SK-N-SH (cell line): ENCODE data around the gene RND2. TPM values are rescaled to one million over a fixed set of nuclear protein-coding genes. Genes with fewer than 3 reads are reported as not detected.

Experiments used
- CTCF ChIA-PET: fragments of 300-600, 350-600 bp; formaldehyde crosslinking; extraction: SDS; loops from one replicate; lab custom pipeline; 2021; lab: Yijun Ruan, JAX
- POLR2A ChIA-PET: fragments of 350-600 bp; sonication (Branson Sonifier 250); formaldehyde crosslinking; extraction: SDS; loops from one replicate; lab custom pipeline; 2020; ENCODE audit warnings: antibody characterized with exemption, inconsistent platforms; lab: Yijun Ruan, JAX
- DNase-seq: peaks from one replicate; pipeline ENCODE4 v3.0.0; 2012
- H2AFZ ChIP-seq: fragments of 200-600 bp; sonication (generic); 2 replicates; pipeline ENCODE4 v1.8.1; 2016; ENCODE audit warnings: antibody characterized with exemption, mild to moderate bottlenecking, low read depth
- H3F3A ChIP-seq: fragments of 200-600 bp; sonication (generic); replicated peaks from 2 replicates; pipeline ENCODE3; 2016; ENCODE audit warnings: antibody characterized with exemption, mild to moderate bottlenecking; ENCODE audit not compliant: insufficient read depth
- H3K27ac ChIP-seq, 2 experiments: fragments of 200-500 bp in 1 of 2; fragments of 200-600 bp in 1 of 2; sonication (Bioruptor generic) in 1 of 2; sonication (generic), shearing (Covaris generic) in 1 of 2; 2 replicates each; pipeline versions ENCODE4 v1.5.1 to v1.6.1; 2014 to 2016; ENCODE audit warnings: low read depth in 2 of 2, inconsistent platforms in 1 of 2, low read length in 1 of 2, mild to moderate bottlenecking in 1 of 2, mixed read lengths in 1 of 2
- H3K27me3 ChIP-seq: fragments of 200-600 bp; sonication (generic), shearing (Covaris generic); 2 replicates; pipeline ENCODE4 v1.6.1; 2016; ENCODE audit warnings: mixed run types; ENCODE audit not compliant: insufficient read depth
- H3K36me3 ChIP-seq, 2 experiments: fragments of 200-500 bp in 1 of 2; fragments of 200-600 bp in 1 of 2; sonication (Bioruptor generic) in 1 of 2; sonication (generic) in 1 of 2; replicated peaks in 1 of 2; 2 replicates each; pipeline versions ENCODE3 to v1.5.1; 2014 to 2016; ENCODE audit warnings: low read length in 1 of 2, mild to moderate bottlenecking in 1 of 2; ENCODE audit not compliant: insufficient read depth in 2 of 2, control insufficient read depth in 1 of 2
- H3K4me1 ChIP-seq, 2 experiments: fragments of 200-500 bp in 1 of 2; fragments of 200-600 bp in 1 of 2; sonication (Bioruptor generic) in 1 of 2; sonication (generic), shearing (Covaris generic) in 1 of 2; 2 replicates each; pipeline versions ENCODE4 v1.5.1 to v1.6.1; 2014 to 2016; ENCODE audit warnings: low read depth in 1 of 2, low read length in 1 of 2, mixed run types in 1 of 2; ENCODE audit not compliant: insufficient read depth in 2 of 2, control insufficient read depth in 1 of 2
- H3K4me2 ChIP-seq: fragments of 200-600 bp; sonication (generic), shearing (Covaris generic); 2 replicates; pipeline ENCODE4 v1.6.1; 2017; ENCODE audit warnings: mixed run types
- H3K4me3 ChIP-seq, 2 experiments: fragments of 200-500 bp in 1 of 2; fragments of 200-600 bp in 1 of 2; sonication (Bioruptor generic) in 1 of 2; sonication (generic), shearing (Covaris generic) in 1 of 2; 2 replicates each; pipeline versions ENCODE4 v1.5.1 to v1.8.1; 2014 to 2016; ENCODE audit warnings: low read depth in 2 of 2, inconsistent platforms in 1 of 2, low read length in 1 of 2, mild to moderate bottlenecking in 1 of 2, mixed read lengths in 1 of 2, moderate library complexity in 1 of 2
- H3K79me2 ChIP-seq: fragments of 200-600 bp; sonication (generic); 2 replicates; pipeline ENCODE4 v1.8.1; 2017; ENCODE audit warnings: mild to moderate bottlenecking; ENCODE audit not compliant: insufficient read depth
- H3K9ac ChIP-seq: fragments of 200-600 bp; sonication (generic); 2 replicates; pipeline ENCODE4 v1.6.1; 2017; ENCODE audit warnings: mixed run types
- H3K9me2 ChIP-seq: fragments of 200-600 bp; sonication (generic); 2 replicates; pipeline ENCODE4 v1.6.1; 2017; ENCODE audit warnings: mixed run types
- H3K9me3 ChIP-seq: fragments of 200-600 bp; sonication (generic); 2 replicates; pipeline ENCODE4 v1.6.1; 2017; ENCODE audit warnings: mixed run types, mild to moderate bottlenecking, moderate library complexity
- H4K20me1 ChIP-seq: fragments of 200-600 bp; sonication (generic); 2 replicates; pipeline ENCODE4 v1.6.1; 2017; ENCODE audit warnings: mild to moderate bottlenecking, mixed run types; ENCODE audit not compliant: insufficient read depth
- EP300 ChIP-seq, 2 experiments: IDR thresholded peaks; 2 replicates each; pipeline versions ENCODE4 v1.4.0 to v1.6.1; 2012; ENCODE audit warnings: borderline replicate concordance in 1 of 2, low read depth in 1 of 2, low read length in 1 of 2
- EZH2phosphoT487 ChIP-seq: fragments of 200-600 bp; sonication (generic); IDR thresholded peaks from 2 replicates; pipeline ENCODE4 v1.6.1; 2017; ENCODE audit warnings: low read depth, mixed run types, mild to moderate bottlenecking, antibody characterized with exemption, moderate library complexity, borderline replicate concordance
- FOSL2 ChIP-seq: IDR thresholded peaks from 2 replicates; pipeline ENCODE4 v1.4.0; 2012; ENCODE audit warnings: low read depth, mild to moderate bottlenecking, moderate library complexity, borderline replicate concordance
- FOXJ3 ChIP-seq: sonication (generic); formaldehyde crosslinking; IDR thresholded peaks from 2 replicates; pipeline ENCODE4 v1.5.1; 2020; ENCODE audit warnings: mild to moderate bottlenecking, missing genetic modification reagents
- FOXM1 ChIP-seq: IDR thresholded peaks from 2 replicates; pipeline ENCODE4 v1.4.0; 2012; ENCODE audit warnings: low read depth, mild to moderate bottlenecking
- GATA2 ChIP-seq: sonication (generic); formaldehyde crosslinking; IDR thresholded peaks from 2 replicates; pipeline ENCODE4 v1.5.0; 2020; ENCODE audit warnings: mild to moderate bottlenecking, missing genetic modification reagents
- IRF3 ChIP-seq: fragments of 150-350 bp; IDR thresholded peaks from 2 replicates; pipeline ENCODE4 v1.6.1; 2016; ENCODE audit warnings: mild to moderate bottlenecking, low read depth, low read length
- JUND ChIP-seq: IDR thresholded peaks from 2 replicates; pipeline ENCODE4 v1.4.0; 2012
- MAX ChIP-seq: IDR thresholded peaks from 2 replicates; pipeline ENCODE4 v1.4.0; 2012; ENCODE audit warnings: low read depth
- MXI1 ChIP-seq: IDR thresholded peaks from 2 replicates; pipeline ENCODE4 v1.6.1; 2012; ENCODE audit warnings: mild to moderate bottlenecking, low read depth, low read length, improper control_type of control experiment
- POLR2AphosphoS5 ChIP-seq: IDR thresholded peaks from 2 replicates; pipeline ENCODE4 v1.6.1; 2012; ENCODE audit warnings: low read depth, low read length
- REST ChIP-seq: IDR thresholded peaks from 2 replicates; pipeline ENCODE4 v1.6.1; 2012; ENCODE audit warnings: mild to moderate bottlenecking, low read depth, low read length, moderate library complexity
- TAF1 ChIP-seq: IDR thresholded peaks from 2 replicates; pipeline ENCODE4 v1.6.1; 2012; ENCODE audit warnings: low read depth, mild to moderate bottlenecking, low read length, moderate library complexity, borderline replicate concordance
- TCF12 ChIP-seq: IDR thresholded peaks from 2 replicates; pipeline ENCODE4 v1.4.0; 2012
- TEAD4 ChIP-seq: IDR thresholded peaks from 2 replicates; pipeline ENCODE4 v1.4.0; 2012; ENCODE audit warnings: mild to moderate bottlenecking, borderline replicate concordance; ENCODE audit not compliant: insufficient read depth
- WGBS: methylation state at CpG from one replicate; pipeline ENCODE4 v1.1.6; 2017; ENCODE audit warnings: low lambda C conversion rate; 5-methylcytosine and 5-hydroxymethylcytosine counted together
- polyA plus RNA-seq, 3 experiments: library from polyadenylated mRNA; depleted of rRNA; stranded (reverse); fragments of >200 nt; gene quantifications; 2 replicates each; pipeline ENCODE4 v1.2.3, GENCODE V29; 2012
- TF ChIP-seq, protein P1 (sequence below): IDR thresholded peaks from 2 replicates; pipeline ENCODE4; 2012

The RND2 gene
- polyA plus RNA-seq, 1 of the 3 experiments (the other 2 are of a cell fraction) = 8.9 TPM

- Histone ChIP-seq H3F3A (peaks cover 2% of the 10 kb centered on the region), H3K9me2 (no peaks in the 10 kb centered on the region), H3K9me3 (no peaks in the 10 kb centered on the region), H3K4me1 (no peaks in the 10 kb centered on the region; a peak in 1 of 4 replicates), H3K27ac (no peak overlapping the region), H3K36me3 (peaks cover 3 to 17% of the 10 kb centered on the region in 2 experiments), H3K4me3 (no peak overlapping the region), H2AFZ (no peak overlapping the region), H3K27me3 (no peaks in the 10 kb centered on the region), H3K4me2 (no peak overlapping the region), H4K20me1 (no peaks in the 10 kb centered on the region), H3K9ac (no peak overlapping the region), H3K79me2 (no peaks in the 10 kb centered on the region)
- TF ChIP-seq, protein P1, sequence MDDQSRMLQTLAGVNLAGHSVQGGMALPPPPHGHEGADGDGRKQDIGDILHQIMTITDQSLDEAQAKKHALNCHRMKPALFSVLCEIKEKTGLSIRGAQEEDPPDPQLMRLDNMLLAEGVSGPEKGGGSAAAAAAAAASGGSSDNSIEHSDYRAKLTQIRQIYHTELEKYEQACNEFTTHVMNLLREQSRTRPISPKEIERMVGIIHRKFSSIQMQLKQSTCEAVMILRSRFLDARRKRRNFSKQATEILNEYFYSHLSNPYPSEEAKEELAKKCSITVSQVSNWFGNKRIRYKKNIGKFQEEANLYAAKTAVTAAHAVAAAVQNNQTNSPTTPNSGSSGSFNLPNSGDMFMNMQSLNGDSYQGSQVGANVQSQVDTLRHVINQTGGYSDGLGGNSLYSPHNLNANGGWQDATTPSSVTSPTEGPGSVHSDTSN = no peak
- TF ChIP-seq MXI1 (no peak), TAF1 (no peak), IRF3 (no peak), MAX (no peak), FOXM1 (no peak), JUND (no peak), EZH2phosphoT487 (no peak), POLR2AphosphoS5 (no peak), TCF12 (no peak), TEAD4 (no peak)
- 93% methylated on average over 15 of the region's 15 CpGs for WGBS
- no peak for DNase-seq
- CTCF ChIA-PET = interaction anchor here (1.0 kb wide), 1 partner anchor 14 kb away, joined by 3 read pairs; the partner anchor contains the start of gene RPL27
- POLR2A ChIA-PET = interaction anchor here (3.3 kb wide), 1 partner anchor 13 kb away, joined by 17 read pairs; the partner anchor contains the start of gene RPL27
Measured at GRCh38 chr17:43011728-43012472, 13.1 kb upstream of the RND2 start.

- Histone ChIP-seq H3K36me3 (peaks cover 11 to 21% of the 10 kb centered on the region in 2 experiments), H3K4me1 (peaks cover 0 to 8% of the 10 kb centered on the region in 2 experiments; a peak in 1 of 4 replicates), H3K4me3 (no peak overlapping the region), H3K27ac (no peak overlapping the region), H3K9me2 (no peaks in the 10 kb centered on the region), H3K4me2 (no peak overlapping the region), H3F3A (no peaks in the 10 kb centered on the region), H3K9me3 (no peaks in the 10 kb centered on the region), H4K20me1 (0 out of 2 replicates have a peak, but pooled peaks cover 1% of the 10 kb centered on the region), H3K27me3 (no peaks in the 10 kb centered on the region), H2AFZ (no peak overlapping the region), H3K9ac (no peak overlapping the region), H3K79me2 (0 out of 2 replicates have a peak, but pooled peaks cover 5% of the 10 kb centered on the region)
- ChIA-PET POLR2A (interaction anchor here (3.3 kb wide), 1 partner anchor 15 kb away, joined by 17 read pairs; the partner anchor contains the start of gene RPL27), CTCF (no interaction called here)
- DNase-seq = no peak
- WGBS = 95% methylated on average over 7 of the region's 8 CpGs
- TF ChIP-seq TEAD4 (no peak), POLR2AphosphoS5 (no peak), IRF3 (no peak), FOXJ3 (no peak), REST (no peak), GATA2 (no peak), EP300 (IDR thresholded peaks at IDR 0.05; ENCODE audit: borderline replicate concordance in 1 of 2, low read depth in 1 of 2, low read length in 1 of 2) (no peak), FOSL2 (no peak)
Measured at GRCh38 chr17:43013296-43013695, 11.7 kb upstream of the RND2 start.
